NCI-H187 (cell line): Measurements from ENCODE around the gene OR2T4.

ENCODE experiments used
- DNase-seq, 2 experiments: peaks; one replicate each; lab custom pipeline; 2025; lab: John Stamatoyannopoulos, UW

The OR2T4 gene

GRCh38 chr1:248361121-248361715 is at the start of gene OR2T4:
TSS of gene OR2T4 (plus strand) at chr1:248361665. CDS start at chr1:248361665, 0 bp downstream.
- DNase-seq = no peak

- no peak for DNase-seq
Measured at GRCh38 chr1:248316796-248317195, 44.7 kb upstream of the OR2T4 start.

GRCh38 chr1:248324468-248324867 is 37.0 kb upstream of the OR2T4 start, which contains the start of gene OR2M7:
TSS of gene OR2M7 (minus strand) at chr1:248324568. CDS start at chr1:248324568, 0 bp downstream.
- DNase-seq = no peak

- DNase-seq = no peak
Measured at GRCh38 chr1:248343451-248343850, 18.0 kb upstream of the OR2T4 start.

GRCh38 chr1:248348475-248348874 is 13.0 kb upstream of the OR2T4 start, which contains the start of gene OR14C36:
TSS of gene OR14C36 (plus strand) at chr1:248348775. CDS start at chr1:248348775, 0 bp downstream.
- DNase-seq = no peak

GRCh38 chr1:248359415-248359814 is 2.0 kb upstream of the OR2T4 start:
- DNase-seq = no peak

GRCh38 chr1:248366609-248367008 is 5.1 kb downstream of the OR2T4 start:
- no peak for DNase-seq

GRCh38 chr1:248372394-248372793 is 10.9 kb downstream of the OR2T4 start:
- DNase-seq = no peak

GRCh38 chr1:248373761-248374160 is 12.3 kb downstream of the OR2T4 start:
- DNase-seq = no peak

GRCh38 chr1:248375446-248375845 is 14.0 kb downstream of the OR2T4 start, which contains the start of gene OR2T6:
TSS of gene OR2T6 (plus strand) at chr1:248375746. CDS start at chr1:248387609, 11,863 bp downstream.
- no peak for DNase-seq

- DNase-seq = no peak
Measured at GRCh38 chr1:248376916-248377315, 15.5 kb downstream of the OR2T4 start.

GRCh38 chr1:248380854-248381253 is 19.4 kb downstream of the OR2T4 start:
- no peak for DNase-seq

- DNase-seq = no peak
Measured at GRCh38 chr1:248388426-248388825, 27.0 kb downstream of the OR2T4 start.

GRCh38 chr1:248393050-248393449 is 31.6 kb downstream of the OR2T4 start:
- no peak for DNase-seq

- DNase-seq = no peak
Measured at GRCh38 chr1:248402748-248403147, 41.3 kb downstream of the OR2T4 start, which contains the start of gene OR2T1. TSS of gene OR2T1 (plus strand) at chr1:248403048. CDS start at chr1:248406148, 3,100 bp downstream.

- no peak for DNase-seq
Measured at GRCh38 chr1:248404024-248404423, 42.6 kb downstream of the OR2T4 start.

- DNase-seq = no peak
Measured at GRCh38 chr1:248406721-248407692, 45.5 kb downstream of the OR2T4 start.
